ENCODE results near the gene PBXIP1. TPM values are rescaled to one million over a fixed set of nuclear protein-coding genes. Genes with fewer than 3 reads are reported as not detected.

PBXIP1 gene
- total RNA-seq, 2 experiments from 2014 or later, result 23.8 to 37.7 TPM

DNA sequence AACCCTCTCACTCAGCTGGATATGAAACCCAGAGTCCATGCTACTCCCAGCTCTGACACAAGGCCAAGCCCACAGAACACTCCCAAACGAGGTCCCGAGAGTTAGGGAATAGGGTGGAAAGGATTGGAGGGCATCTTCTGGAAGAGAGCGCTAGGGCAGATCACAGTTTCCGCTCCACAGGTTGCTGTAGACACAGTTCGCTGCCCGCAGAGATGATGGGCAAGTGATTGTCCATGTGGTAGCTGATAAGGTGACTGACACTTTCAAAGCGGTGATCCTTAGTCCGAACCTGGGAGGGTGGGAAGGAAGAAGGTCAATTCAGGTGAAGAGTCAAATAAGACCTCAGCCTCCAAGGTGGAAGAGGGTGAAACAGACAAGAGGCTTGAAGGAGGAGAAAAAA lies 7.7 kb upstream of the PBXIP1 start:
- BruUV-seq (replicated peaks), result no TSS peak
- Histone ChIP-seq H3K4me2 (ENCODE audit: low read length) (no peak overlapping the region; the same call in 1 of the 2 replicates), H4K20me1 (ENCODE audit: insufficient read depth, low read length) (0 out of 2 replicates have a peak, but pooled peaks cover 4% of the 10 kb centered on the region), H3K9me2 (ENCODE audit: insufficient read depth, low read length) (no peaks in the 10 kb centered on the region), H3K4me3 (ENCODE audit: low read depth, low read length, poor library complexity, severe bottlenecking) (no peak overlapping the region), H3K9me3 (ENCODE audit: low read length) (no peaks in the 10 kb centered on the region), H3K4me1 (ENCODE audit: insufficient read depth, low read length, poor library complexity, severe bottlenecking) (peaks cover 19% of the 10 kb centered on the region), H3K27ac (ENCODE audit: low read depth, low read length, poor library complexity, severe bottlenecking) (no peak overlapping the region), H3K79me2 (ENCODE audit: insufficient read depth, low read depth, low read length) (peaks cover 21% of the 10 kb centered on the region), H2AFZ (ENCODE audit: low read length) (no peak overlapping the region), H3K36me3 (ENCODE audit: insufficient read depth, low read length) (peaks cover 74% of the 10 kb centered on the region)
- POLR2A ChIA-PET, result no interaction called here
- intact Hi-C loops (cut with micrococcal nuclease; ENCODE audit: unreplicated experiment), result loop anchor here (5.0 kb wide), 1 partner anchor 99 kb away; the partner anchor contains the start of gene EFNA4
- no peak for DNase-seq (ENCODE audit: low spot score)
- TF ChIP-seq EZH2phosphoT487 (IDR thresholded peaks at IDR 0.05; ENCODE audit: borderline replicate concordance, low read depth, low read length), result no peak
- TF ChIP-seq, protein P1, sequence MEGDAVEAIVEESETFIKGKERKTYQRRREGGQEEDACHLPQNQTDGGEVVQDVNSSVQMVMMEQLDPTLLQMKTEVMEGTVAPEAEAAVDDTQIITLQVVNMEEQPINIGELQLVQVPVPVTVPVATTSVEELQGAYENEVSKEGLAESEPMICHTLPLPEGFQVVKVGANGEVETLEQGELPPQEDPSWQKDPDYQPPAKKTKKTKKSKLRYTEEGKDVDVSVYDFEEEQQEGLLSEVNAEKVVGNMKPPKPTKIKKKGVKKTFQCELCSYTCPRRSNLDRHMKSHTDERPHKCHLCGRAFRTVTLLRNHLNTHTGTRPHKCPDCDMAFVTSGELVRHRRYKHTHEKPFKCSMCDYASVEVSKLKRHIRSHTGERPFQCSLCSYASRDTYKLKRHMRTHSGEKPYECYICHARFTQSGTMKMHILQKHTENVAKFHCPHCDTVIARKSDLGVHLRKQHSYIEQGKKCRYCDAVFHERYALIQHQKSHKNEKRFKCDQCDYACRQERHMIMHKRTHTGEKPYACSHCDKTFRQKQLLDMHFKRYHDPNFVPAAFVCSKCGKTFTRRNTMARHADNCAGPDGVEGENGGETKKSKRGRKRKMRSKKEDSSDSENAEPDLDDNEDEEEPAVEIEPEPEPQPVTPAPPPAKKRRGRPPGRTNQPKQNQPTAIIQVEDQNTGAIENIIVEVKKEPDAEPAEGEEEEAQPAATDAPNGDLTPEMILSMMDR (conservative IDR thresholded peaks at IDR 0.05; ENCODE audit: low read length), result no peak
- CTCF ChIA-PET (ENCODE audit: unreplicated experiment), result no interaction called here

DNA sequence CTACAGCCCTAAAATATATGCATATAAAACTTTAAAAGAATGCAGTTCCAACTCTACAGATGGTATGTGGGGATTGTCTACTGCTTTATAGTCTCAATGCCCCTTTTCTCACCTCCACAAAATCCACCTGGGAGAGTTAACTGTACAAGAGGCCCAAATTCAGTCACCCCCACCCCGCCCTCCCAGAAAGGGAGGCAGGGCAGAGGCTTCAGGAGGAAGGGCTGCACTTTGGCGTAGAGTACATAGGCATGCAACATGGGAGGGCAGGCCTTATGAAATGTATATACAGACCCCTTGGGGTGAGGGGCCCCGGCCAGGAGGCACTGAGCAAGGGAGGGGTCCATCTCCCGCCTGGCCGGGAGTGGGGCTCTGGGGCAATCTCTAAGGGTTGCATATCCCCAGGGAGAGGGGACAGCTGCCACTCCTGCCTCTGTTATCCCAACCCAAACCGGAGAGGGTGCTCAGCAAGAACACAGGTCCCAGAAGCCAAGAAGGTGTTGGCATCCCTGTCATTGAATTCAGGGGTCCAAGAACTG lies 7.0 kb upstream of the PBXIP1 start:
- ChIA-PET CTCF (ENCODE audit: unreplicated experiment) (no interaction called here), POLR2A (no interaction called here)
- Histone ChIP-seq H3K27ac (ENCODE audit: low read depth, low read length, poor library complexity, severe bottlenecking) (peak overlapping the region; percentile 77), H3K79me2 (ENCODE audit: insufficient read depth, low read depth, low read length) (peaks cover 21% of the 10 kb centered on the region), H3K4me3 (ENCODE audit: low read depth, low read length, poor library complexity, severe bottlenecking) (peak overlapping the region; percentile 82), H3K4me2 (ENCODE audit: low read length) (peak overlapping the region; percentile 88), H3K9me3 (ENCODE audit: low read length) (no peaks in the 10 kb centered on the region), H2AFZ (ENCODE audit: low read length) (no peak overlapping the region), H4K20me1 (ENCODE audit: insufficient read depth, low read length) (0 out of 2 replicates have a peak, but pooled peaks cover 4% of the 10 kb centered on the region), H3K4me1 (ENCODE audit: insufficient read depth, low read length, poor library complexity, severe bottlenecking) (peaks cover 24% of the 10 kb centered on the region), H3K9me2 (ENCODE audit: insufficient read depth, low read length) (no peaks in the 10 kb centered on the region), H3K36me3 (ENCODE audit: insufficient read depth, low read length) (peaks cover 75% of the 10 kb centered on the region)
- no peak for DNase-seq (ENCODE audit: low spot score)
- intact Hi-C loops (cut with micrococcal nuclease; ENCODE audit: unreplicated experiment), result loop anchor here (5.0 kb wide), 1 partner anchor 99 kb away; the partner anchor contains the start of gene EFNA4
- TF ChIP-seq, protein P1 (conservative IDR thresholded peaks at IDR 0.05; ENCODE audit: low read length), result no peak
- no peak for TF ChIP-seq EZH2phosphoT487 (IDR thresholded peaks at IDR 0.05; ENCODE audit: borderline replicate concordance, low read depth, low read length)
- BruUV-seq (replicated peaks), result no TSS peak

DNA sequence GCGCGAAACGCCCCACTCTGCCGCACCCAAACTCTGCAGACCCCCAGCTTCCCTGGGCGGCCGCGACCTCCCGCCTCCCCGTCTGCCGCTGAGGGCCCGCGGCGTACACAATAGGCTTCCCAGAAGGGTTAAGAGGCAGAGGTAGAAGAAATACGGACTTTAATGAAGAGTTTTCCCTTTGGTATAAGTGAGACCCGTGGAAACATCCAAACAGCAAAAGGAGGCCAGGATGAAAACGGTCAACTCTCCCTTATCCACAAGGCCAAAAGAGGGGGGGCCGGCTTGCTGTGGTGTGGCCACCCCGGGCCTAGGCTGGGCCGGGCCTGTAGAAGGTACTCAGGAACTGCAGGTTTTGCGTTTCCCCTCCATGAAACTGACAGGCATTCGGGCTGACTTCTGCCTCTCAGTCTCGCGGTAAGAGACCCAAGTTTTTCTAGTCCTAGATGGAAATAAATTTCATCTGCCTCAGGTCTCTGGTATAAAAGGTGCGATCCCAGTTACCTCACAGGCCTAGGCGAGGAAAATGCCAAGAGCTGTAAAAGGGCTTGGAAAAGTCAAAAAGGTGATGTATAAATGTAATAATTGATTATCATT lies 6.4 kb upstream of the PBXIP1 start:
- TSS peak; percentile 85 for BruUV-seq (replicated peaks)
- DNase-seq (ENCODE audit: low spot score), result peak; percentile 65
- intact Hi-C loops (cut with micrococcal nuclease; ENCODE audit: unreplicated experiment), result loop anchor here (5.0 kb wide), 1 partner anchor 100 kb away; the partner anchor contains the start of gene EFNA4
- 0 out of 2 replicates have a peak, but pooled peaks cover 4% of the 10 kb centered on the region for H4K20me1 ChIP-seq (ENCODE audit: insufficient read depth, low read length)
- POLR2A ChIA-PET, result interaction anchor here (1.5 kb wide), 1 partner anchor 21 kb away, joined by 4 read pairs; the partner anchor contains the start of gene FLAD1
- peak overlapping the region; percentile 82 for H3K4me3 ChIP-seq (ENCODE audit: low read depth, low read length, poor library complexity, severe bottlenecking)
- H3K79me2 ChIP-seq (ENCODE audit: insufficient read depth, low read depth, low read length), result peaks cover 21% of the 10 kb centered on the region
- CTCF ChIA-PET (ENCODE audit: unreplicated experiment), result no interaction called here
- no peaks in the 10 kb centered on the region for H3K9me3 ChIP-seq (ENCODE audit: low read length)
- H2AFZ ChIP-seq (ENCODE audit: low read length), result peak overlapping the region; percentile 61; the same call in 1 of the 2 replicates
- peak overlapping the region; percentile 88 for H3K4me2 ChIP-seq (ENCODE audit: low read length)
- H3K36me3 ChIP-seq (ENCODE audit: insufficient read depth, low read length), result peaks cover 75% of the 10 kb centered on the region
- no peak for TF ChIP-seq EZH2phosphoT487 (IDR thresholded peaks at IDR 0.05; ENCODE audit: borderline replicate concordance, low read depth, low read length)
- TF ChIP-seq, protein P1 (conservative IDR thresholded peaks at IDR 0.05; ENCODE audit: low read length), result peak; percentile 5; the same call in 1 of the 2 replicates
- H3K27ac ChIP-seq (ENCODE audit: low read depth, low read length, poor library complexity, severe bottlenecking), result peak overlapping the region; percentile 77
- no peaks in the 10 kb centered on the region for H3K9me2 ChIP-seq (ENCODE audit: insufficient read depth, low read length)
- H3K4me1 ChIP-seq (ENCODE audit: insufficient read depth, low read length, poor library complexity, severe bottlenecking), result peaks cover 27% of the 10 kb centered on the region

Measured in OCI-LY7 (cell line).